Ascending aorta (tissue), 2 donors: ENCODE measurements around the gene PKP2. TPM values are rescaled to one million over a fixed set of nuclear protein-coding genes. Genes with fewer than 3 reads are reported as not detected.

Experiments
- DNase-seq, 2 donors: peaks; one replicate each; pipeline ENCODE4 v3.0.0-alpha.2; 2019; ENCODE audit warnings: low spot score in 2 of 2
- H3K27ac ChIP-seq, 2 donors: fragments of 200-600 bp; sonication (generic); one replicate each; pipeline ENCODE4 v1.5.1; 2016 to 2017; ENCODE audit warnings: mild to moderate bottlenecking in 1 of 2
- H3K27me3 ChIP-seq: fragments of 200-600 bp; sonication (generic); one replicate; pipeline ENCODE4 v1.5.1; 2017
- H3K36me3 ChIP-seq, 2 donors: fragments of 200-600 bp; sonication (generic); one replicate each; pipeline ENCODE4 v1.5.1; 2016
- H3K4me1 ChIP-seq, 2 donors: fragments of 200-600 bp; sonication (generic); one replicate each; pipeline ENCODE4 v1.5.1; 2016 to 2017; ENCODE audit warnings: mild to moderate bottlenecking in 1 of 2
- H3K4me3 ChIP-seq, 2 donors: fragments of 200-600 bp; sonication (generic); one replicate each; pipeline ENCODE4 v1.5.1; 2016 to 2017; ENCODE audit warnings: mild to moderate bottlenecking in 1 of 2
- H3K9me3 ChIP-seq, 2 donors: fragments of 200-600 bp; sonication (generic); one replicate each; pipeline ENCODE4 v1.5.1; 2016
- intact Hi-C: fragments of 100-400 bp; cut with DNase I; formaldehyde crosslinking; loops from one replicate; pipeline ENCODE4 v1.15.1; 2023
- total RNA-seq: library from RNA; depleted of rRNA; stranded (reverse); fragments of >200 nt; gene quantifications from one replicate; pipeline ENCODE4 v1.1.0, GENCODE V29; 2016
- TF ChIP-seq, protein P1 (sequence below), 3 experiments: fragments of 200-600 bp in 2 of 3; fragments of 450-650 bp in 1 of 3; sonication (generic) in 2 of 3; IDR thresholded peaks; one replicate each; pipeline ENCODE4 v1.5.1; 2016 to 2019; ENCODE audit warnings: antibody characterized with exemption in 3 of 3, mild to moderate bottlenecking in 1 of 3, moderate library complexity in 1 of 3

Gene PKP2
- total RNA-seq, 1 donor from 2014 or later: not detected

DNA sequence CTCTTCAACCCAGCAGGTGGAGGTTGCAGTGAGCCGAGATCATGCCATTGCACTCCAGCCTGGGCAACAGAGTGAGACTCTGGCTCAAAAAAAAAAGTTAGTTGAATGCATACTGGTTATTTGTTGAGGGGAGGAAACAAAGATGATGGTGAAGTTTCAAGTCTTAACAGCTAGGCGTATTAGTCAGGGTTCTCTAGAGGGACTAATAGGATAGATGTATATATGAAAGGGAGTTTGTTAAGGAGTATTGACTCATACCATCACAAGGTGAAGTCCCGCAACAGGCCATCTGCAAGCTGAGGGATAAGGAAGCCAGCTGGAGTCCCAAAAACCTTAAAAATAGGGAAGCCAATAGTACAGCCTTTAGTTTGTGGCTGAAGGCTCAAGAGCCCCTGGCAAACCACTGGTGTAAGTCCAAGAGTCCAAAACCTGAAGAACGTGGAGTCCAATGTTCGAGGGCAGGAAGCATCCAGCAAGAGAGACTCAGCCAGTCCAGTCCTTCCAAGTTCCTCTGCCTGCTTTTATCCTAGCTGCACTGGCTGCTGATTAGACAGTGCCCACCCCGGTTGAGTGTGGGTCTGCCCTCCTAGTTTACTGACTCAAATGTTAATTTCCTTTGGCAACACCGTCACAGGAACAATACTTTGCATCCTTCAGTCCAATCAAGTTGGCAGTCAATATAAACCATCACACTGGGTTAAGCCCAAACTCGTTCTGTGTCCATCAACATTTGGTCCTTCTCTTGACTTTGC, 26.1 kb upstream of the PKP2 start:
- H3K36me3 ChIP-seq: no peaks in the 10 kb centered on the region
- no peaks in the 10 kb centered on the region for H3K9me3 ChIP-seq
- TF ChIP-seq, protein P1, sequence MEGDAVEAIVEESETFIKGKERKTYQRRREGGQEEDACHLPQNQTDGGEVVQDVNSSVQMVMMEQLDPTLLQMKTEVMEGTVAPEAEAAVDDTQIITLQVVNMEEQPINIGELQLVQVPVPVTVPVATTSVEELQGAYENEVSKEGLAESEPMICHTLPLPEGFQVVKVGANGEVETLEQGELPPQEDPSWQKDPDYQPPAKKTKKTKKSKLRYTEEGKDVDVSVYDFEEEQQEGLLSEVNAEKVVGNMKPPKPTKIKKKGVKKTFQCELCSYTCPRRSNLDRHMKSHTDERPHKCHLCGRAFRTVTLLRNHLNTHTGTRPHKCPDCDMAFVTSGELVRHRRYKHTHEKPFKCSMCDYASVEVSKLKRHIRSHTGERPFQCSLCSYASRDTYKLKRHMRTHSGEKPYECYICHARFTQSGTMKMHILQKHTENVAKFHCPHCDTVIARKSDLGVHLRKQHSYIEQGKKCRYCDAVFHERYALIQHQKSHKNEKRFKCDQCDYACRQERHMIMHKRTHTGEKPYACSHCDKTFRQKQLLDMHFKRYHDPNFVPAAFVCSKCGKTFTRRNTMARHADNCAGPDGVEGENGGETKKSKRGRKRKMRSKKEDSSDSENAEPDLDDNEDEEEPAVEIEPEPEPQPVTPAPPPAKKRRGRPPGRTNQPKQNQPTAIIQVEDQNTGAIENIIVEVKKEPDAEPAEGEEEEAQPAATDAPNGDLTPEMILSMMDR (IDR thresholded peaks at IDR 0.05): no peak
- H3K4me1 ChIP-seq: no peaks in the 10 kb centered on the region
- intact Hi-C loops: no loop called here
- no peak overlapping the region for H3K4me3 ChIP-seq
- no peak overlapping the region for H3K27ac ChIP-seq
- no peak for DNase-seq
- no peaks in the 10 kb centered on the region for H3K27me3 ChIP-seq

DNA sequence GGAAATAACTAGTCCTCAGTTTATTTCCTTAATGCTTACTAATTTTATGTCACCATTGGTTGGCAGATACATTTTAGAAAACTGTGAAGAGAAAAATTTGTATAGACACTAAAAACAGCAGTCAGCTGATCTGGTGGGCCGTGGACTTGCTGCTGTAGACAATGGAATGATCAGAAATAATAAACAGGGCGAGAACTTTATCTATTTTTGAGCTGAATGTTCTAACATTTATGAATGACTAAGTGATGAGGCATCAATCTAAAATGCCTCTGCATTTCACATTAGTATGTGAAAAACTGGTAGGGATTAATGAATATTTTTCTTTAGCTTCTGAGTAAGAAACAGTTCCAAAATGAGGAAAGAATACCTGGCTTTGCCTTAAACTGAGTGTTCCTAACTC, 24.8 kb upstream of the PKP2 start:
- DNase-seq: no peak
- Histone ChIP-seq H3K27ac (no peak overlapping the region), H3K4me1 (no peaks in the 10 kb centered on the region), H3K4me3 (no peak overlapping the region), H3K27me3 (no peaks in the 10 kb centered on the region), H3K9me3 (no peaks in the 10 kb centered on the region), H3K36me3 (no peaks in the 10 kb centered on the region)
- intact Hi-C loops: no loop called here
- TF ChIP-seq, protein P1 (IDR thresholded peaks at IDR 0.05): no peak

DNA sequence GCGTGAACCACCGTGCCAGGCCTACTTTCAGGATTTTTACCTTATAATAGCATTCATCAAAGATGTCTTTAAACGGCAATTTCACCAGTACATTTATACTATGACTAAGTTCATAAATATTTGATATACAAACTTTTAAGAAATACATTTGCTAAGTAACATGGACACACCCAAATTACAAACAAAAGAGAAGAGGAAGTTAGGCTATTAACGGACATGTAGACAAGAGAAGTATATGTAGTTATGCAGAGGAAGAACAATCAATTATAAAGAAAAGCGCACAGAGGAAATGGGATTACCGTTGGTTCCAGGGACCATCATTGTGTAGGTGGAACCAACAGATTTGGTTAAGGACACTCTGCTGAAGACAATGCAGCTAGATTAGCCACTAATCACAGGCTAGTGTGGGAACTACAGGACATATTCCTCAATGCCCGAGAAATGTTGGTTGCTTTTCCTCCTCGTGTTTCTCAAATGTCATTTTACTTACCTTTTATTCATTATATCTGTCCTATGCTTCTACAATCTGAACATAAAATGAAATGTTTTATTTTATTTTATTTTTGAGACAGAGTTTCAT, 24.0 kb upstream of the PKP2 start:
- intact Hi-C loops: no loop called here
- Histone ChIP-seq H3K9me3 (no peaks in the 10 kb centered on the region), H3K4me1 (no peaks in the 10 kb centered on the region), H3K36me3 (no peaks in the 10 kb centered on the region), H3K4me3 (no peak overlapping the region), H3K27me3 (no peaks in the 10 kb centered on the region), H3K27ac (no peak overlapping the region)
- no peak for DNase-seq
- TF ChIP-seq, protein P1 (IDR thresholded peaks at IDR 0.05): no peak

DNA sequence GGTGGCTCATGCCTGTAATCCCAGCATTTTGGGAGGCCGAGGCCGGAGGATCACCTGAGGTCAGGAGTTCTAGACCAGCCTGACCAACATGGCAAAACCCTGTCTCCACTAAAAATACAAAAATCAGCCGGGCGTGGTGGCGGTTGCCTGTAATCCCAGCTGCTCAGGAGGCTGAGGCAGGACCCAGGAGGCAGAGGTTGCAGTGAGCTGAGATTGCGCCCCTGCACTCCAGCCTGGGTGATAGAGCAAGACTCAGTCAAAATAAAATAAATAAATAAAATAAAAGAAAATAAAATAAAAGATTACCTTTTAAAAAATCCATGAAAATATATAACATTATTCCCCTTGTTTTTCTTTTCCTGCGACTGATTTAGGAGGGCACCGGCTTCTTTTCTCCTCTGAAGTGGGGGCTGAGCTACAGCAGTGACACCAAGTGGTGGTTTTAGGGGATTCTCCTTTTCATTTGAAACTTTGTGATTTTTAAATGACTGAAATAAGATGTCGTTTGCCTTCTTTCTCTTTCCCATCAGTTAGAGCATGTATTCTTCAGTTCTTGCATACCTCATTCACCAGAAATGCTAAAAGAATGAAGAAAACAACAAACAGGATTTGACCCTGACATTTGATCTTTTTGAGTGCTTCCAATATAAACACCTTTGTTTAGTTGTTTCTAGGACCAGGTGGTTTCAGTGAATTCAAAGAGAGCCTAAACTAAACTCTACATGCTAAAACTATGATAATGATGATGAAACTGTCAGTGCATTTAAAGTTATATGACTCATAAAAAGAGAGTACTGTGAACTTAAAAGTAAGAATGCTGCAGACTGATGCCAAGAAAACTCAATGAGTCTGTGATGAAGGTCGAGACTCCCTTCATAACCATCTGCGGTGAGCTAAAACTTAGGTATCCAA, 22.6 kb upstream of the PKP2 start:
- Histone ChIP-seq H3K27ac (no peak overlapping the region), H3K36me3 (no peaks in the 10 kb centered on the region), H3K4me3 (no peak overlapping the region), H3K4me1 (no peaks in the 10 kb centered on the region), H3K27me3 (no peaks in the 10 kb centered on the region), H3K9me3 (no peaks in the 10 kb centered on the region)
- intact Hi-C loops: loop anchor here (10.0 kb wide), 1 partner anchor 164 kb away; the partner anchor contains the start of gene YARS2
- TF ChIP-seq, protein P1 (IDR thresholded peaks at IDR 0.05): peak in 1 of 3 experiments; percentile 39
- DNase-seq: no peak

DNA sequence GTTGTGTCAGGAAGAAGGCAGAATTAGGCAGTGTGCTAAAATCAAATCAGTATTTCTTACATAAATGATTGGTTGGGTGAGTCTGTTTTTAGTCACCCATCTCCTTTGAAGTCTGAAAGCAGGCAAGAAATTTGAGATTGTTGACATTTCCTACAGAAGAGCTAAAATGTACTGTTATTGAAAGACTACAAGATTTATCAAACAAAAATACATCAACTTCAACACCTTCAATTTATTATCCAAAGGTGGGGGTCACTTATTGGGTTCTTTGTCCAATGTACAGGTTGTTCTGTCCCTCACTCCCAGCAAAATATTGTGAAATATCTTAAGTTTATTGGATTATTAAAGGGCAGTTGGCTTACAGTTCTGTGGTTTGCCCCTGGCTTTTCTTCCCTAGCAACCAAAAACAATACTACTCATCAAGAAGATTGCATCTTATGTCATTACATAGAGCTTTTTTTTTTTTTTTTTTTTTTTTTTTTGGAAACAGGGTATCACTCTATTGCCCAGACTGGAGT, 20.6 kb upstream of the PKP2 start:
- TF ChIP-seq, protein P1 (IDR thresholded peaks at IDR 0.05): no peak

More for the DNA sequence above, 20.6 kb upstream of the PKP2 start:
- Histone ChIP-seq H3K27ac (no peak overlapping the region), H3K36me3 (no peaks in the 10 kb centered on the region), H3K4me3 (no peak overlapping the region), H3K4me1 (no peaks in the 10 kb centered on the region), H3K9me3 (no peaks in the 10 kb centered on the region), H3K27me3 (no peaks in the 10 kb centered on the region)
- intact Hi-C loops: loop anchor here (10.0 kb wide), 1 partner anchor 162 kb away; the partner anchor contains the start of gene YARS2
- no peak for DNase-seq
